HUES6 (cell line): Measurements from ENCODE around the gene VRK1.

Source experiments
- H3K27ac ChIP-seq: 2 replicates; pipeline ENCODE4 v1.7.0; 2013; ENCODE audit warnings: low read depth, mild to moderate bottlenecking, low read length, inconsistent platforms
- H3K27me3 ChIP-seq: 2 replicates; pipeline ENCODE4 v1.6.1; 2013; ENCODE audit warnings: low read length; ENCODE audit not compliant: control insufficient read depth, insufficient read depth
- H3K36me3 ChIP-seq: 2 replicates; pipeline ENCODE4 v1.6.1; 2013; ENCODE audit warnings: low read length; ENCODE audit not compliant: control insufficient read depth, insufficient read depth
- H3K4me1 ChIP-seq: 2 replicates; pipeline ENCODE4 v1.6.1; 2013; ENCODE audit warnings: low read length; ENCODE audit not compliant: control insufficient read depth, insufficient read depth
- H3K4me3 ChIP-seq: 2 replicates; pipeline ENCODE4 v1.5.1; 2013; ENCODE audit warnings: low read depth, low read length
- H3K9ac ChIP-seq: one replicate; pipeline ENCODE4 v1.6.1; 2013; ENCODE audit warnings: mild to moderate bottlenecking, low read length
- H3K9me3 ChIP-seq: 2 replicates; pipeline ENCODE4 v1.6.1; 2013; ENCODE audit warnings: low read depth, low read length; ENCODE audit not compliant: control insufficient read depth, insufficient read depth

VRK1 gene

DNA sequence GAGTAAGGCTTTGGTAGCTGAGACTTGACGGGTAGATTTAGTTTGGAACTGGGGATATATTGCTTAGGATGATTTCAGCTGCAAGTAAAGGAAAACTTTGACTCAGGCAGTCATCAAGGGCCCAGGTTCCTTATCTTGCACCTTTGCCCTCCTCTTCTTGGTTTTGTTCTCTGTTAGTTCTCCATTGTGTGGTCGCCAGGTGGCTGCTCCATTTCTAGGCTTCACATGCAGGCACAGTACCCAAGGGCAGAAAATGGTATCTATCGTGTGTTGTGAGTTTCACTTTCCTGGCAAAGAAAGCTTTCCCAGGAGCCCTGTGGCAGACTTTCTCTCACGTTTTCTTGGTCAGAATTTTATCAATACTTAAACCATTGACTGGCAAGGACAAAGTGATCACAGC, 50.8 kb downstream of the VRK1 start:
- Histone ChIP-seq H3K27me3 (no peaks in the 10 kb centered on the region), H3K4me3 (no peak overlapping the region), H3K36me3 (peaks cover 51% of the 10 kb centered on the region), H3K9me3 (no peaks in the 10 kb centered on the region), H3K9ac (no peak overlapping the region), H3K27ac (no peak overlapping the region), H3K4me1 (no peaks in the 10 kb centered on the region)

DNA sequence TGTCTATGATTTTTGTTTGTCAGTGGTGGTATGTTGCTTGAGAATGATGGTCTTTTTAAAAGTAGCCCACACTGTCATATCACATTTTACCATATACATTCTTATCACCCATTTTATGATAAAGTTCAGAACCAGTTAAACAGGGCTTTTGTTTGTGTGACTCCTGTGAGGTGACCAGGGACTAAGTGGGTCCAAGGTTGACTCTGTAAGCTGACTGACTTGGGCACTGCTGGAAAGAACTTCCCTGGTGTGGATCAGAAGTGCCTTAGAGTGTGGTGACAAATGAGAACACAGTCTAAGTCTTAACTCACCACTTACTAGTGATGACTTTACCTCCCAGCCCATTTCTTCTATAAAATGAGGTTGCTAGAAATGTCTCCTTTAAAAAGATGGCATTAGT, 52.6 kb downstream of the VRK1 start:
- Histone ChIP-seq H3K36me3 (peaks cover 60% of the 10 kb centered on the region), H3K9me3 (no peaks in the 10 kb centered on the region)

DNA sequence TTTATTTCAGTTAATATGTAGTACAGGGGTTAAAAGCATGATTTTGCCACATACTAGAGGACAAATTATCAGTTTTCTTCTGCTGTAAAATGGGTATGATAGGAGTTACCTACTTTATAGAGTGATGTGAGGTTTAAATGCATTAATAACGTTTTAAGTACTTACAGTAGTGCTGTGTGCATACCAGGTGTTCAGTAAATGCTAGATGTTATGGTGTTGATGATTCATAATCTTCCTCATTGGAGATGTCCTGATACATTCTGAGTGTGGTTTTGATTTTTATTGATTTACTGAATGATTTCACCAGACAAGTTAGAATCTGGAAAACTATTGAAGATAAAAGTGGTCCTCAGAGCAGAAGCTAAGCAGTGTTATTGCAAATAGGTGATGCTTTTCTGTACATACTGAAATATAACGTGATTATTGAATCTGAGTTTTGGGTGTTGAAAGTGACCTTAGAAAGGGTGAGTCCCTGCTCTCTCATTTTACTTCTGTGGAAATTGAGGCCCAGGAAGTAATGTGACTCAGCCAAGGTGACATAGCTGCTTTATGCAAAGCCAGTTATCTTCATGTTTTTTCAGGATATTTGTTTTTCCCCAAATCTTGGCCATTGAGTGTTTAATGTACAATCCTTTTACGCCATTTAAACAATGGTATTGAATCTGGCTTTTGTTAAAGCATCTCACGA, 54.7 kb downstream of the VRK1 start:
- Histone ChIP-seq H3K9ac (no peak overlapping the region), H3K36me3 (peaks cover 65% of the 10 kb centered on the region), H3K4me3 (no peak overlapping the region), H3K4me1 (no peaks in the 10 kb centered on the region), H3K27ac (no peak overlapping the region), H3K27me3 (no peaks in the 10 kb centered on the region), H3K9me3 (no peaks in the 10 kb centered on the region)

More for the DNA sequence above, 52.6 kb downstream of the VRK1 start:
- no peaks in the 10 kb centered on the region for H3K4me1 ChIP-seq
- H3K9ac ChIP-seq = no peak overlapping the region
- no peaks in the 10 kb centered on the region for H3K27me3 ChIP-seq
- H3K4me3 ChIP-seq = no peak overlapping the region
- H3K27ac ChIP-seq = no peak overlapping the region

DNA sequence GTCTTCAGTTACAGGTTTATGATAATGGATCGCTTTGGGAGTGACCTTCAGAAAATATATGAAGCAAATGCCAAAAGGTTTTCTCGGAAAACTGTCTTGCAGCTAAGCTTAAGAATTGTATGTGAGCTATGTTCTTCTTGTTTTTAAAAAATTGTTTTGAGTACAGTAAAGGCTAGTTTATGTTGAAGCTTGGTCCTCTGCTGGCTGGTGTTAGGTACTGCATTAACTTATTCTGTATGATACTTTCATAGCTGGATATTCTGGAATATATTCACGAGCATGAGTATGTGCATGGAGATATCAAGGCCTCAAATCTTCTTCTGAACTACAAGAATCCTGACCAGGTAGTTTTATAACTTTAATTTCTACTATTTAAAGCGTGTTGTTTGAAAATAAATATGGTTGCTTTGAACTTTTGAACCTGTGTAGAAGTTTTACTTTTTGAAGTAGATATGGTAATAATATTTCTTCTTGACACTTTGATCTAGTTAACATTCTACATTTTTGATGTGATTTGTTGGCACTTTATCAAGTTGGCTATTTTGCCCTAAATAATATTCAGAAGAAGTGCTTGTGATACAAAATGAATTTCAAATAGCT, 55.7 kb downstream of the VRK1 start:
- no peak overlapping the region for H3K27ac ChIP-seq
- H3K4me3 ChIP-seq = no peak overlapping the region
- no peaks in the 10 kb centered on the region for H3K27me3 ChIP-seq
- H3K9me3 ChIP-seq = no peaks in the 10 kb centered on the region
- H3K36me3 ChIP-seq = peaks cover 63% of the 10 kb centered on the region
- no peaks in the 10 kb centered on the region for H3K4me1 ChIP-seq
- H3K9ac ChIP-seq = no peak overlapping the region

DNA sequence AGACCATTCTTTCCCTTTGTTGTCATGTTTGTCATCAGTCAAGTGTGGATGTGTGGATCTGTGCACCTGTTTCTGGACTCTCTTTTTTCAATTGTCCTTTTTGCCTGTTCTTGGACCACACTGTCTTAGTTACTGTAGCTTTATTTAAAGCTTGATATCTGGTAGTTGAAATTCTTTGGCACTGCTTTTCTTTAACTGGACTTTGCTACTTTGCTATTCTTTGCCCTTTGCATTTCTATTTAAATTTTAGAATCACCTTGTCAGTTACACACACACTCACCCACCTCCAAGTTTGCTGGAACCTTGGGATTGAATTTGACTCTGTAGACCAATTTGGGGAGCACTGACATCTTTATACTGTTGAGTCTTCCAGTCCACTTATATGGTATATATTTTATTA, 61.5 kb downstream of the VRK1 start:
- no peaks in the 10 kb centered on the region for H3K27me3 ChIP-seq
- H3K4me3 ChIP-seq = no peak overlapping the region
- H3K36me3 ChIP-seq = peaks cover 41% of the 10 kb centered on the region
- no peak overlapping the region for H3K27ac ChIP-seq
- peaks cover 24% of the 10 kb centered on the region for H3K4me1 ChIP-seq
- H3K9ac ChIP-seq = no peak overlapping the region
- no peaks in the 10 kb centered on the region for H3K9me3 ChIP-seq

DNA sequence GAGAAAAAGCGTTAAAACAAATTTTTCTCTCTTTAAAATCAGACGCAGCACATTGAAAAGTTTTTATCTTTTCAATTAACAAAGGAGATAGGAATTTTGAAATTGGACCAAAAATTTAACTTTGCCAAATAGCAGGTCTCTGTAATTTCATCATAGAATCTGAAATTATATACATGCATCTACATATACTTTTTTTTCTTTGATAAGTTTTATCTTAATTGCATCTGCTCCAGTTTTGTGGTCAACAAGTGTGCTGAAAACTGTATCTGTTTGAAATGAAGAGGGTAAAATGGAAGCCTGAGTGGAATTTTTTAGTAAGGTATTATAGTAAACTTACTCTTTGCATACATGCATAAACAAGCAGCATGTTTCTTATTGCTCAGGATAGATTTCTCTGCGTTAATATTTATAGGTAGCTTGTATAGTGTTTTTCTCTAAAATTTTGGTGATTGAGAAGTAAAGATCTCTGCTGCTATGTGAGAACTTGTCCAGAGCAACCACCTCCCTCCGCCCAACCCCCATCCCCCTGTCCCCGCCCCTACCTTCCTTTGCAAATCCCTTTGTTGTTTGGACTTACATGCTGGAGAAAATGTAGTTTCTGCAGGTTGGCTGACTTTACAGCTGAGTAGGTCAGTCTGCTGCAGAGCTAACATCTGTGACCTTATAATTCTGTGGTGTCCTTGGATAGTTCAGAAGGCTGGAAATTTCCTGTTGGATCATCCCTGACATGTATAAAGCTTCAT, 64.6 kb downstream of the VRK1 start:
- Histone ChIP-seq H3K9ac (no peak overlapping the region), H3K9me3 (0 out of 2 replicates have a peak, but pooled peaks cover 3% of the 10 kb centered on the region), H3K4me3 (peak overlapping the region; percentile 26; the same call in 1 of the 2 replicates), H3K27ac (0 out of 2 replicates have a peak overlapping the region, but pooled peaks have one; percentile 15), H3K4me1 (peaks cover 28% of the 10 kb centered on the region), H3K27me3 (no peaks in the 10 kb centered on the region), H3K36me3 (peaks cover 24% of the 10 kb centered on the region)

DNA sequence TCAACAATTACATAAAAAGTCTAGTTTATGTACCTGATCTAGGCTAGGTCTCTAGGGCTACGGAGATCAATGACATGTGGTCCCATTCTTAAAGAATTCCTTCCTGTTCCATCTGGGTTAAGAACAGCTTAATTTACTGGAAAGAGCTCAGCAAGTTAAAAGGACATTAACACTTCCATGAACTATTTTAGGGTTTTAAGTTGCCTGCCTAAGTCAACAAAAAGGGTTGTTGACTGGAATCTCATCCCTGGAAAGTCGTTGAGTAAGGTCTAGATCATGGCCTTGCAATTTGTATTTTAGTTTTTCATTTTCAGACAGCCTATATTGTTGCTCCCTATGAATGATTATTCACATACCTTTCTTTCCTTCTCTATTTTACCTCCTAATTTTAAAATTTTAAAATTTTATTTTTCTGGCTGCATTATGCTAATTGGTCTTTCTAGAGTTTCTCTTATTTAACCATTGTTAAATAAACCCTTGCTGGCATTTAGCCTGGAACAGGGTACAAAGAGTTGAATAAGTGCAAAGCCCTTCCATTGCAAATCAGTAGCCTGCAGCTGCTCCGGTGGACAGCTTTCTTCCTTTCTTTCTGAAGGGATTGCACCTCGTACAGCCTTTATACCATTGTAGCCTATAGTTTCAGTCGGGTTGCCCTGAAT, 66.3 kb downstream of the VRK1 start:
- Histone ChIP-seq H3K9me3 (0 out of 2 replicates have a peak, but pooled peaks cover 3% of the 10 kb centered on the region), H3K36me3 (peaks cover 14% of the 10 kb centered on the region; the same call in 1 of the 2 replicates), H3K4me1 (peaks cover 33% of the 10 kb centered on the region), H3K9ac (no peak overlapping the region), H3K4me3 (no peak overlapping the region), H3K27ac (no peak overlapping the region), H3K27me3 (no peaks in the 10 kb centered on the region)

DNA sequence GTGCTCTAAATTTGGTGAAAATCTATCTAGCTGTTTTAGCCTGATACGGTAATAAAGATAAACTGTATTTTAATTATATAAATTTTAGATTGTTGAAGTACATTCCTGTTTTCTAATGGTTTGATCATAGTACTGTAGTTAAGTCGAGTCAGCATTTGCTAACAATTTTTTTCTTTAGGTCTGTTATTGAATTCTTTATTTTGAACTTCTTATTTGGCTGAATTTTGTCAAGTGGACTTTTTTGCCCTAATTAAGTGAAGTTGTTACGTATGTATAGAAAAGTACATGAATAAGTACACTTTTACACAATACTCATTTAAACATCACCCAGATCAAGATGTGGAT, 66.8 kb downstream of the VRK1 start:
- Histone ChIP-seq H3K4me3 (no peak overlapping the region), H3K9me3 (0 out of 2 replicates have a peak, but pooled peaks cover 3% of the 10 kb centered on the region), H3K36me3 (peaks cover 12% of the 10 kb centered on the region), H3K27me3 (no peaks in the 10 kb centered on the region), H3K9ac (no peak overlapping the region), H3K27ac (no peak overlapping the region), H3K4me1 (peaks cover 33% of the 10 kb centered on the region)

DNA sequence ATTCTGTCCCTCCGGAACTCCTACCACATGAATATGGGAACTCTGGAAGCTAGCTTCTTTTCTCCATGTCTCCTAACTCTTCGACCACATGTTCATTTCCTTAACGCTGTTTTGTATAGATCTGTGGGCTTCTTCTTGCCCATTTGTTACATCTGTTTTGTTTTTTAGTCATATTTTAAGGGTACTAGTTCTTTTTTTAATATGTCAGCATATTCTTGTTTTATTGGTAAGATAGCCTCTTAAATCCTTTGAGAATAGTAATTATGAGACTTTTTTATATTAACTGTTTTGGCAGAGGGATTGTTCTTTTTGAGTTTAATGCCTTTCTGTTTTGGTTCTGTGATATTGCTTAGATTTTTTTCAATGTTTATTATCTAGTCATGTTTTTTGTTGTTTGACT, 70.5 kb downstream of the VRK1 start:
- no peak overlapping the region for H3K4me3 ChIP-seq
- peaks cover 9% of the 10 kb centered on the region for H3K36me3 ChIP-seq
- 0 out of 2 replicates have a peak, but pooled peaks cover 3% of the 10 kb centered on the region for H3K9me3 ChIP-seq
- no peak overlapping the region for H3K27ac ChIP-seq
- no peaks in the 10 kb centered on the region for H3K27me3 ChIP-seq
- H3K9ac ChIP-seq = no peak overlapping the region
- peaks cover 19% of the 10 kb centered on the region for H3K4me1 ChIP-seq

DNA sequence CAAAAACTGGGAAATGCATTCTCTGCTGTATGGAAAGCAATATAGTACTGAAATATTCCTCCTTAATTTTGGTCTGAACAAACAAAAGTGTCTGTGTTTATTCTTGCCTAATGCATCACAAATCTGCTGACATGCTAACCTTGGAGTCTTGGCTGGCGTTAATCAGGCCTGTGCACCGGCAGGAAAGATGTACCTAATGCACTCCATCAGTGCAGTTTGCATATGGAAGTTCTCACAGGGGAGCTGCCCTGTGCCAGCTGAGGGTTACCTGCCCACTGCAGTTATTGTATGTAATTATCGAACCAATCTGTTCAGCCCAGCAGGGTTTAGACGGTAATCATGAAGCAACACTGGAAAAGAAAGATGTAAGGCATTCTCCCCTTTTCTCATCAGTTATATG, 76.9 kb downstream of the VRK1 start:
- peaks cover 24% of the 10 kb centered on the region for H3K36me3 ChIP-seq
- no peaks in the 10 kb centered on the region for H3K4me1 ChIP-seq
- H3K27me3 ChIP-seq = no peaks in the 10 kb centered on the region
- H3K9ac ChIP-seq = no peak overlapping the region
- no peak overlapping the region; the same call in 1 of the 2 replicates for H3K27ac ChIP-seq
- H3K4me3 ChIP-seq = no peak overlapping the region
- H3K9me3 ChIP-seq = no peaks in the 10 kb centered on the region
